HG02610 (cell line): ENCODE results near the gene CAV1.

Experiments
- ATAC-seq: cut with Tn5 transposase; IDR thresholded peaks from one replicate; pipeline ENCODE4 v1.9.1; 2021; ENCODE audit warnings: mild to moderate bottlenecking, moderate library complexity; ENCODE audit not compliant: unreplicated experiment

The CAV1 gene

GRCh38 chr7:116610210-116610609, 85.4 kb downstream of the CAV1 start:
- ATAC-seq: no peak

GRCh38 chr7:116610721-116611120, 85.9 kb downstream of the CAV1 start:
- ATAC-seq: no peak
